PFSK-1 (cell line): ENCODE measurements around the gene SRP9.

Experiments used
- POLR2AphosphoS5 ChIP-seq: IDR thresholded peaks from 2 replicates; pipeline ENCODE4 v1.6.1; 2012; ENCODE audit warnings: low read depth, mild to moderate bottlenecking, control low read depth, low read length, moderate library complexity
- SIN3A ChIP-seq: IDR thresholded peaks from 2 replicates; pipeline ENCODE4 v1.6.1; 2012; ENCODE audit warnings: mild to moderate bottlenecking, low read length, moderate library complexity, borderline replicate concordance; ENCODE audit not compliant: insufficient read depth
- TAF1 ChIP-seq: IDR thresholded peaks from 2 replicates; pipeline ENCODE4 v1.6.1; 2012; ENCODE audit warnings: low read length, control low read depth, borderline replicate concordance; ENCODE audit not compliant: insufficient read depth
- TF ChIP-seq, protein P1 (sequence below), 2 experiments: IDR thresholded peaks; 2 replicates each; pipeline versions ENCODE4 v1.6.1 to v1.8.0; 2011 to 2012; ENCODE audit warnings: low read depth in 2 of 2, low read length in 2 of 2, control low read depth in 1 of 2, inconsistent platforms in 1 of 2, mild to moderate bottlenecking in 1 of 2, moderate library complexity in 1 of 2; ENCODE audit not compliant: insufficient read depth in 1 of 2

GRCh38 chr1:225762002-225762441 is 15.6 kb upstream of the SRP9 start:
- TF ChIP-seq SIN3A (no peak), TAF1 (no peak), POLR2AphosphoS5 (no peak)
- TF ChIP-seq, protein P1, sequence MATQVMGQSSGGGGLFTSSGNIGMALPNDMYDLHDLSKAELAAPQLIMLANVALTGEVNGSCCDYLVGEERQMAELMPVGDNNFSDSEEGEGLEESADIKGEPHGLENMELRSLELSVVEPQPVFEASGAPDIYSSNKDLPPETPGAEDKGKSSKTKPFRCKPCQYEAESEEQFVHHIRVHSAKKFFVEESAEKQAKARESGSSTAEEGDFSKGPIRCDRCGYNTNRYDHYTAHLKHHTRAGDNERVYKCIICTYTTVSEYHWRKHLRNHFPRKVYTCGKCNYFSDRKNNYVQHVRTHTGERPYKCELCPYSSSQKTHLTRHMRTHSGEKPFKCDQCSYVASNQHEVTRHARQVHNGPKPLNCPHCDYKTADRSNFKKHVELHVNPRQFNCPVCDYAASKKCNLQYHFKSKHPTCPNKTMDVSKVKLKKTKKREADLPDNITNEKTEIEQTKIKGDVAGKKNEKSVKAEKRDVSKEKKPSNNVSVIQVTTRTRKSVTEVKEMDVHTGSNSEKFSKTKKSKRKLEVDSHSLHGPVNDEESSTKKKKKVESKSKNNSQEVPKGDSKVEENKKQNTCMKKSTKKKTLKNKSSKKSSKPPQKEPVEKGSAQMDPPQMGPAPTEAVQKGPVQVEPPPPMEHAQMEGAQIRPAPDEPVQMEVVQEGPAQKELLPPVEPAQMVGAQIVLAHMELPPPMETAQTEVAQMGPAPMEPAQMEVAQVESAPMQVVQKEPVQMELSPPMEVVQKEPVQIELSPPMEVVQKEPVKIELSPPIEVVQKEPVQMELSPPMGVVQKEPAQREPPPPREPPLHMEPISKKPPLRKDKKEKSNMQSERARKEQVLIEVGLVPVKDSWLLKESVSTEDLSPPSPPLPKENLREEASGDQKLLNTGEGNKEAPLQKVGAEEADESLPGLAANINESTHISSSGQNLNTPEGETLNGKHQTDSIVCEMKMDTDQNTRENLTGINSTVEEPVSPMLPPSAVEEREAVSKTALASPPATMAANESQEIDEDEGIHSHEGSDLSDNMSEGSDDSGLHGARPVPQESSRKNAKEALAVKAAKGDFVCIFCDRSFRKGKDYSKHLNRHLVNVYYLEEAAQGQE (IDR thresholded peaks at IDR 0.05; ENCODE audit: insufficient read depth in 1 of 2, low read depth in 2 of 2, low read length in 2 of 2) = no peak
